ENCODE results near the gene TLE7.

Gene TLE7

GRCh38 chr16:71453036-71453435, 11.2 kb upstream of the TLE7 start:
- FAIRE-seq = peak; percentile 80
- no peak for DNase-seq (ENCODE audit: insufficient read length, low spot score)

- DNase-seq (ENCODE audit: insufficient read length, low spot score) (no peak), FAIRE-seq (peak; percentile 84)
These were observed 7.2 kb upstream of the TLE7 start for GRCh38 chr16:71449020-71449419.

GRCh38 chr16:71448274-71448866, 6.5 kb upstream of the TLE7 start:
- FAIRE-seq (no peak), DNase-seq (ENCODE audit: insufficient read length, low spot score) (no peak)

- DNase-seq (ENCODE audit: insufficient read length, low spot score) = no peak
- peak; percentile 89 for FAIRE-seq
These were observed 1.9 kb upstream of the TLE7 start for GRCh38 chr16:71443714-71444113.

GRCh38 chr16:71441348-71442050, 355 bp downstream of the TLE7 start:
- no peak for DNase-seq (ENCODE audit: insufficient read length, low spot score)
- no peak for FAIRE-seq

GRCh38 chr16:71440669-71441347, 1.0 kb downstream of the TLE7 start:
- DNase-seq (ENCODE audit: insufficient read length, low spot score) = peak; percentile 42
- peak; percentile 88 for FAIRE-seq

- DNase-seq (ENCODE audit: insufficient read length, low spot score) (no peak), FAIRE-seq (peak; percentile 51)
These were observed 2.3 kb downstream of the TLE7 start for GRCh38 chr16:71439523-71439922.

GRCh38 chr16:71436473-71436872, 5.4 kb downstream of the TLE7 start:
- no peak for DNase-seq (ENCODE audit: insufficient read length, low spot score)
- peak; percentile 16 for FAIRE-seq

- no peak for DNase-seq (ENCODE audit: insufficient read length, low spot score)
These were observed 8.9 kb downstream of the TLE7 start for GRCh38 chr16:71432906-71433305.

GRCh38 chr16:71431991-71432390, 9.9 kb downstream of the TLE7 start:
- no peak for FAIRE-seq
- no peak for DNase-seq (ENCODE audit: insufficient read length, low spot score)

More at GRCh38 chr16:71432906-71433305, 8.9 kb downstream of the TLE7 start:
- no peak for FAIRE-seq

- FAIRE-seq (no peak), DNase-seq (ENCODE audit: insufficient read length, low spot score) (no peak)
These were observed 10.7 kb downstream of the TLE7 start for GRCh38 chr16:71431176-71431575.

- no peak for DNase-seq (ENCODE audit: insufficient read length, low spot score)
- FAIRE-seq = no peak
These were observed 11.1 kb downstream of the TLE7 start for GRCh38 chr16:71430744-71431143.

GRCh38 chr16:71429581-71429980, 12.3 kb downstream of the TLE7 start:
- DNase-seq (ENCODE audit: insufficient read length, low spot score) (no peak), FAIRE-seq (no peak)

- DNase-seq (ENCODE audit: insufficient read length, low spot score) = peak; percentile 80
- peak; percentile 91 for FAIRE-seq
These were observed 13.0 kb downstream of the TLE7 start for GRCh38 chr16:71428883-71429282.

- FAIRE-seq = no peak
These were observed 13.5 kb downstream of the TLE7 start for GRCh38 chr16:71428385-71428784.

GRCh38 chr16:71426880-71427615, 14.8 kb downstream of the TLE7 start:
- DNase-seq (ENCODE audit: insufficient read length, low spot score) (no peak), FAIRE-seq (peak; percentile 52)

More at GRCh38 chr16:71428385-71428784, 13.5 kb downstream of the TLE7 start:
- DNase-seq (ENCODE audit: insufficient read length, low spot score) = no peak

GRCh38 chr16:71426069-71426879, 15.6 kb downstream of the TLE7 start:
- FAIRE-seq = peak; percentile 95

GRCh38 chr16:71425746-71426068, 16.1 kb downstream of the TLE7 start:
- DNase-seq (ENCODE audit: insufficient read length, low spot score) (no peak), FAIRE-seq (no peak)

More at GRCh38 chr16:71426069-71426879, 15.6 kb downstream of the TLE7 start:
- no peak for DNase-seq (ENCODE audit: insufficient read length, low spot score)

GRCh38 chr16:71424626-71425025, 17.2 kb downstream of the TLE7 start:
- FAIRE-seq (no peak), DNase-seq (ENCODE audit: insufficient read length, low spot score) (no peak)

- FAIRE-seq (no peak), DNase-seq (ENCODE audit: insufficient read length, low spot score) (no peak)
These were observed 18.0 kb downstream of the TLE7 start for GRCh38 chr16:71423865-71424264.
